AG10803 (cell line): ENCODE measurements around the gene BTBD19.
"Not testable (repeated sequence)": the region's sequence is repeated elsewhere in the genome, so short reads cannot be mapped to it uniquely, and the experiment has no call there.

ENCODE experiments used
- DNase-seq: peaks from one replicate; pipeline ENCODE4 v3.0.0; 2010; ENCODE audit warnings: low read depth
- H3K4me3 ChIP-seq: 2 replicates; pipeline ENCODE4 v1.5.1; 2011; ENCODE audit warnings: mild to moderate bottlenecking, low read length, control low read depth
- TF ChIP-seq, protein P1 (sequence below): conservative IDR thresholded peaks from 2 replicates; pipeline ENCODE4 v1.5.1; 2011; ENCODE audit warnings: mild to moderate bottlenecking, low read length, control low read depth, inconsistent platforms

Gene BTBD19

GRCh38 chr1:44790968-44791801, 17.1 kb upstream of the BTBD19 start:
- TF ChIP-seq, protein P1, sequence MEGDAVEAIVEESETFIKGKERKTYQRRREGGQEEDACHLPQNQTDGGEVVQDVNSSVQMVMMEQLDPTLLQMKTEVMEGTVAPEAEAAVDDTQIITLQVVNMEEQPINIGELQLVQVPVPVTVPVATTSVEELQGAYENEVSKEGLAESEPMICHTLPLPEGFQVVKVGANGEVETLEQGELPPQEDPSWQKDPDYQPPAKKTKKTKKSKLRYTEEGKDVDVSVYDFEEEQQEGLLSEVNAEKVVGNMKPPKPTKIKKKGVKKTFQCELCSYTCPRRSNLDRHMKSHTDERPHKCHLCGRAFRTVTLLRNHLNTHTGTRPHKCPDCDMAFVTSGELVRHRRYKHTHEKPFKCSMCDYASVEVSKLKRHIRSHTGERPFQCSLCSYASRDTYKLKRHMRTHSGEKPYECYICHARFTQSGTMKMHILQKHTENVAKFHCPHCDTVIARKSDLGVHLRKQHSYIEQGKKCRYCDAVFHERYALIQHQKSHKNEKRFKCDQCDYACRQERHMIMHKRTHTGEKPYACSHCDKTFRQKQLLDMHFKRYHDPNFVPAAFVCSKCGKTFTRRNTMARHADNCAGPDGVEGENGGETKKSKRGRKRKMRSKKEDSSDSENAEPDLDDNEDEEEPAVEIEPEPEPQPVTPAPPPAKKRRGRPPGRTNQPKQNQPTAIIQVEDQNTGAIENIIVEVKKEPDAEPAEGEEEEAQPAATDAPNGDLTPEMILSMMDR: no peak
- no peak for DNase-seq
- no peak overlapping the region for H3K4me3 ChIP-seq

DNA sequence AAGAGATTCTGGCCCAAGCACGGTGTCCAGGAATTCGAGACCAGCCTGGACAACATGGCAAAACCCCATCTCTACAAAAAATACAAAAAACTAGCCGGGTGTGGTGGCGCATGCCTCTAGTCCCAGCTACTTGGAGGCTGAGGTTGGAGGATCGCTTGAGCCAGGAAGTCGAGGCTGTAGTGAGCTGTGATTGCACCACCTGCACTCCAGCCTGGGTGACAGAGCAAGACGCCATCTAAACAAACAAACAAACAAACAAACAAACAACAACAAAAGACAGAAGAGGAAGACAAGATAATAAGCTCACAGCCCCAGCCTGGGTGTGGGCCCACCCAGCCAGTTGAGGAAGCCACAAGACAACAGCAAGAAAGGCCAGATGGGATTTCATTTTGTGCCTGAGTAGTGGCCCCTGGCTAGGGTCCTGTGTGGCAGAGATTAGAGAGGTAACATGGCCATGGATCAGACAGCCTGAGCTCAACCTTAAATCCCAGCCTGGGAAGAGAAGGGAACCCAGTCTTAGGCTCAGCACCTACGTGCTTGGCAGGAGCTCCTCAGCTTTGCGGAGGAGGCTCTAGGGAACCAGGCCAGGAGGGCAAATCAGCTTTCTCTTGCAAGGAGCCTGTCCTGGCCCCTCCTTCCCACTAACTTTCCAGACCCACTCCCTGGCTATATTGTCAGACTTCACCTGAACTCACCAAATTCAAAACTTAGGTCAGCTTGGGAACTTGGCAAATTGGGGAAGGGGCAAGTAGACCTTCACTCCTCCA, 15.4 kb upstream of the BTBD19 start:
- no peak overlapping the region for H3K4me3 ChIP-seq
- no peak for DNase-seq
- TF ChIP-seq, protein P1: no peak

DNA sequence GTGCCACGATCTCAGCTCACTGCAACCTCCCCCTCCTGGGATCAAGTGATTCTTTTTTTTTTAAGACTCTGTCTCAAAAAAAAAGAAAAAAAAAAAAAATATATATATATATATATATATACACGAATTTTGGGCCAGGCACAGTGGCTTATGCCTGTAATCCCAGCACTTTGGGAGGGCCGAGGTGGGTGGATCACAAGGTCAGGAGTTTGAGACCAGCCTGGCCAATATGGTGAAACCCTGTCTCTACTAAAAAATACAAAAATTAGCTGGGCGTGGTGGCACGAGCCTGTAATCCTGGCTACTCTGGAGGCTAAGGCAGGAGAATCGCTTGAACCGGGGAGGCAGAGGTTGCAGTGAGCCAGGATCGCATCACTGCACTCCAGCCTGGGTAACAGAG, 10.4 kb upstream of the BTBD19 start:
- H3K4me3 ChIP-seq, DNase-seq: not testable (repeated sequence)

DNA sequence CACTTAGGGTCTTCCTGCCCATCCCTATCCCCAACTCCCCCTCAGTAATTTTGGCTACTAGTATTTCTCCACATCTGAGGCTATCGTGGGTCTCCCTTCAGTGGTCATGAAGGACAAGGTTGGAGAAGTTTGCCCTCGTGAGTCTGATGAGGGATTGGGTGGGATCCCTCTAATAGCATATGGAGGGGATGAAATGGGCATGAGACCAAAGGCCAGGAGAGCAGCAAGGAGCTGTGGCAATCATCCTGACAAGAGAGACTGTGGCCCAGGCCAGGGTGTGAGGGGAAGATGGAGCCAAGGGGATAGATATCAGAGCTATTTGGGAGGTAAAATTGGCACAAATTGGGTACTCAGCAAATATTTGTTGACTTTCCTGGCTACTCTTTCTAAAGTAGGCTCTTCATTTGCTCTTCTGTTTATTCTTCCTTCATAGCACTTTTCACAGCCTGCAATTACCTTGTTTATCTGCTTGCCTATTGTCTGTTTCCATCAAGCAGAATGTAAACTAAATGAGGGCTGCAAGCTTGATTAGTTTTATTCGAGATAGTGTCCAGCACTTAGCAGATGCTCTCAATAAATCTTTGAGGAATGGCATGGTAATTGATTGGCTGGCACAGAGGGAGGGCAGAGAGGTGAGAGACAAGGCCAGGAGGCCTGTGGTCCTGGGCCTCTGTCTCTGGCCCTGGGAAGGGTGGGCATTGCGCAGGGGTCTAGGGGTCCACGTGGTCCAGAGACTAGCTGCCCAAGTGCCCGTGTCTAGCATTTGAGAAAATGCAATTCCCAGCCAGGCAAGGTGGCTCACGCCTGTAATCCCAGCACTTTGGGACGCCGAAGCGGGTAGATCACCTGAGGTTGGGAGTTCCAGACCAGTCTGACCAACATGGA, 9.6 kb upstream of the BTBD19 start:
- DNase-seq: no peak
- TF ChIP-seq, protein P1: no peak
- H3K4me3 ChIP-seq: no peak overlapping the region

- DNase-seq: peak; percentile 98
- peak within 1 kb of the TSS; percentile 83 for H3K4me3 ChIP-seq
- TF ChIP-seq, protein P1: peak; percentile 84
These were observed 8.3 kb upstream of the BTBD19 start, which contains the start of gene PLK3 for GRCh38 chr1:44799770-44800584. PLK3 (plus strand) TSS chr1:44800377; CDS start chr1:44800464, 87 bp downstream.

DNA sequence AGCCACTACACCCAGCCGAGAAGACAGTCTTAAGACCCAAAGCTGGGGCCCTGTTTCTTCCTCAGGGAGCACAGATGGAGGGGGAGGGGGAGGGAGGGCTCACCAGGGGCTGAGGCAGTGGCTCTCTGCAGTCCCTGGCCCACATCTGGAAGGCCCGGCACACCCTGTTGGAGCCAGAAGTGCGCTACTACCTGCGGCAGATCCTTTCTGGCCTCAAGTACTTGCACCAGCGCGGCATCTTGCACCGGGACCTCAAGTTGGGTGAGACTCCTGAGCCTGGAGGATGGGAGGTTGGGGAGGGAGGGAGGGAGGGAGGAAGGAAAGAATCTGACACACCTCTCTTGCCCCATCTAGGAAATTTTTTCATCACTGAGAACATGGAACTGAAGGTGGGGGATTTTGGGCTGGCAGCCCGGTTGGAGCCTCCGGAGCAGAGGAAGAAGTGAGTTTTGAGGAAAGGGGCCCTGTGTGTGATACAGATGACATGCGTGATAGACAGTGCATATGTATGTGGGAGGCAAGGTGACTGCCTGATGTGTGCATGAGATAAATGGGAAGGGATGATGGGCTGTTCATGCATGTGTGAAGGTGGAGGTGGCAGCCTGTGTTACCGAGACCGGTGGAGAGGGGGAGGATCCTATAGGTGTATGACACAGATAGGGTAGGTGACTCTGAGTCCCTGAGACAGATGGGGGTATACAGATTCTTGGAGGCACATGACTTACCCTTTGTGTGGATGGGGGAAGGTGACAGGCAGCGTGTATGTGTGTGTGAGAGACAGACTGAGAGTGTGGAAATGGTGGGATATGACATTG, 6.6 kb upstream of the BTBD19 start:
- TF ChIP-seq, protein P1: no peak
- no peak for DNase-seq
- peak overlapping the region; percentile 83 for H3K4me3 ChIP-seq
